HepG2 (cell line): ENCODE results near the gene GABBR2. TPM values are rescaled to one million over a fixed set of nuclear protein-coding genes. Genes with fewer than 3 reads are reported as not detected.

ENCODE experiments used
- ATAC-seq: fragments of 200-7000 bp; cut with Tn5 transposase; 3 replicates; pipeline ENCODE4 v1.9.1; 2020; ENCODE audit warnings: mild to moderate bottlenecking, moderate library complexity
- BruUV-seq: library from RNA; stranded (reverse); fragments of 400-500 nt; replicated peaks from 2 replicates; lab custom pipeline; 2021; lab: Mats Ljungman, UMichigan
- CTCF ChIA-PET: fragments of 300-600 bp; formaldehyde crosslinking; extraction: SDS; loops from one replicate; lab custom pipeline; 2021; ENCODE audit warnings: low total read pairs, inconsistent platforms, low intra/inter-chr PET ratio; lab: Yijun Ruan, JAX
- POLR2A ChIA-PET: fragments of 350-600 bp; sonication (Branson Sonifier 250); formaldehyde crosslinking; loops from one replicate; lab custom pipeline; 2020; ENCODE audit warnings: antibody characterized with exemption, inconsistent platforms; lab: Yijun Ruan, JAX
- DNase-seq: peaks from one replicate; pipeline ENCODE4 v3.0.0-alpha.2; 2015; ENCODE audit warnings: low spot score
- FAIRE-seq: peaks from 3 replicates; lab custom pipeline; 2011; peaks lifted over from hg19 to GRCh38; lab: Jason Lieb, UNC
- H2AFZ ChIP-seq: one replicate; pipeline ENCODE4 v1.6.1; 2011; ENCODE audit warnings: low read length, inconsistent platforms
- H3K27ac ChIP-seq: fragments of 300-600 bp; 3 replicates; pipeline ENCODE4 v1.8.0; 2011; ENCODE audit warnings: mixed run types, mild to moderate bottlenecking, mixed read lengths, low read length, inconsistent platforms; ENCODE audit not compliant: insufficient read depth; ENCODE audit errors: extremely low read length
- H3K27me3 ChIP-seq, 2 experiments: fragments of 200-600 bp in 1 of 2; 2 replicates in 1 of 2; 3 replicates in 1 of 2; pipeline versions ENCODE4 v1.6.0 to v1.8.0; 2011; ENCODE audit warnings: low read length in 2 of 2, mild to moderate bottlenecking in 2 of 2, moderate library complexity in 2 of 2, inconsistent platforms in 1 of 2; ENCODE audit not compliant: insufficient read depth in 2 of 2, control insufficient read depth in 1 of 2
- H3K36me3 ChIP-seq, 2 experiments: fragments of 200-600 bp in 1 of 2; replicated peaks in 1 of 2; 2 replicates in 1 of 2; 3 replicates in 1 of 2; pipeline versions ENCODE4 v1.5.1 to v1.8.0; 2011; ENCODE audit warnings: low read length in 2 of 2, inconsistent platforms in 1 of 2; ENCODE audit not compliant: insufficient read depth in 2 of 2, control insufficient read depth in 1 of 2
- H3K4me1 ChIP-seq: 2 replicates; pipeline ENCODE4 v1.5.1; 2012; ENCODE audit warnings: low read length, inconsistent platforms; ENCODE audit not compliant: insufficient read depth
- H3K4me2 ChIP-seq: 2 replicates; pipeline ENCODE4 v1.6.0; 2011; ENCODE audit warnings: low read depth, low read length, inconsistent platforms
- H3K4me3 ChIP-seq, 3 experiments: fragments of 200-600 bp in 1 of 3; sonication (generic), shearing (Covaris generic) in 1 of 3; replicated peaks in 1 of 3; 2 replicates each; pipeline ENCODE4 v1.5.1; 2011 to 2016; ENCODE audit warnings: low read length in 3 of 3, inconsistent platforms in 2 of 3, low read depth in 2 of 3, mild to moderate bottlenecking in 2 of 3, control low read depth in 1 of 3, mixed read lengths in 1 of 3; ENCODE audit not compliant: insufficient read depth in 1 of 3
- H3K79me2 ChIP-seq: one replicate; pipeline ENCODE4 v1.6.1; 2011; ENCODE audit warnings: low read length, inconsistent platforms; ENCODE audit not compliant: insufficient read depth
- H3K9ac ChIP-seq: 2 replicates; pipeline ENCODE4 v1.6.0; 2011; ENCODE audit warnings: mild to moderate bottlenecking, low read depth, low read length, inconsistent platforms; ENCODE audit not compliant: insufficient read depth
- H3K9me3 ChIP-seq: 2 replicates; pipeline ENCODE4 v1.5.1; 2012; ENCODE audit warnings: mild to moderate bottlenecking, low read length
- H4K20me1 ChIP-seq: 2 replicates; pipeline ENCODE4 v1.6.0; 2011; ENCODE audit warnings: inconsistent platforms, mild to moderate bottlenecking, low read length, moderate library complexity; ENCODE audit not compliant: insufficient read depth
- EHMT2 ChIP-seq: fragments of 200-600 bp; sonication (generic); IDR thresholded peaks from 2 replicates; pipeline ENCODE4 v1.7.0; 2017; ENCODE audit warnings: antibody characterized with exemption, low read depth, low read length, borderline replicate concordance
- HMGXB4 ChIP-seq, 2 experiments: sonication (generic) in 1 of 2; formaldehyde crosslinking in 1 of 2; IDR thresholded peaks; 2 replicates each; pipeline versions ENCODE4 v1.4.0 to v1.6.1; 2018 to 2020; ENCODE audit warnings: missing genetic modification reagents in 2 of 2, borderline replicate concordance in 1 of 2, low read depth in 1 of 2, mild to moderate bottlenecking in 1 of 2, missing biosample characterization in 1 of 2
- RFX1 ChIP-seq: fragments of 450-650 bp; IDR thresholded peaks from 2 replicates; pipeline ENCODE4 v1.6.1; 2017
- RNF2 ChIP-seq: fragments of 450-650 bp; conservative IDR thresholded peaks from 2 replicates; pipeline ENCODE4 v1.6.1; 2016; ENCODE audit warnings: low read depth
- SP140L ChIP-seq: sonication (generic); formaldehyde crosslinking; IDR thresholded peaks from 2 replicates; pipeline ENCODE4 v1.4.0; 2020; ENCODE audit warnings: missing genetic modification reagents, borderline replicate concordance
- THYN1 ChIP-seq: sonication (generic); formaldehyde crosslinking; IDR thresholded peaks from 2 replicates; pipeline ENCODE4 v1.8.1; 2023; ENCODE audit warnings: low read depth, mild to moderate bottlenecking, moderate library complexity, missing genetic modification reagents, borderline replicate concordance
- ZBTB10 ChIP-seq: sonication (generic); formaldehyde crosslinking; IDR thresholded peaks from 2 replicates; pipeline ENCODE4 v1.4.0; 2020; ENCODE audit warnings: missing genetic modification reagents, borderline replicate concordance
- ZBTB3 ChIP-seq: sonication (generic); formaldehyde crosslinking; IDR thresholded peaks from 2 replicates; pipeline ENCODE4 v1.4.0; 2020; ENCODE audit warnings: low read depth, mild to moderate bottlenecking, moderate library complexity, missing genetic modification reagents, borderline replicate concordance
- ZFP36L2 ChIP-seq: sonication (generic); formaldehyde crosslinking; IDR thresholded peaks from 2 replicates; pipeline ENCODE4 v1.4.0; 2020; ENCODE audit warnings: missing genetic modification reagents
- ZGPAT ChIP-seq: IDR thresholded peaks from 2 replicates; pipeline ENCODE4 v1.6.1; 2016; ENCODE audit warnings: mild to moderate bottlenecking
- ZNF296 ChIP-seq: sonication (generic); formaldehyde crosslinking; conservative IDR thresholded peaks from 2 replicates; pipeline ENCODE4 v1.5.0; 2020; ENCODE audit warnings: mild to moderate bottlenecking, missing genetic modification reagents
- ZNF510 ChIP-seq: sonication (generic); formaldehyde crosslinking; IDR thresholded peaks from 2 replicates; pipeline ENCODE4 v1.4.0; 2020; ENCODE audit warnings: low read depth, mild to moderate bottlenecking, missing genetic modification reagents
- ZNF549 ChIP-seq: sonication (generic); formaldehyde crosslinking; IDR thresholded peaks from 2 replicates; pipeline ENCODE4 v1.5.0; 2020; ENCODE audit warnings: missing genetic modification reagents
- ZNF577 ChIP-seq: sonication (generic); formaldehyde crosslinking; IDR thresholded peaks from 2 replicates; pipeline ENCODE4 v1.4.0; 2020; ENCODE audit warnings: mild to moderate bottlenecking, low read depth, missing genetic modification reagents, borderline replicate concordance
- ZSCAN25 ChIP-seq: sonication (generic); formaldehyde crosslinking; IDR thresholded peaks from 2 replicates; pipeline ENCODE4 v1.8.0; 2022; ENCODE audit warnings: mild to moderate bottlenecking, missing genetic modification reagents
- WGBS: methylation state at CpG from one replicate; pipeline ENCODE4 v1.1.6; 2017; ENCODE audit warnings: low lambda C conversion rate; 5-methylcytosine and 5-hydroxymethylcytosine counted together
- in situ Hi-C: cut with HindIII; loops from 2 replicates; pipeline ENCODE4 v1.10.0; 2017; ENCODE audit warnings: low pct_unique_long_range_greater_than_20kb; ENCODE audit not compliant: extremely low pct_ligation_motif_present
- intact Hi-C: fragments of 100-400 bp; cut with micrococcal nuclease; formaldehyde crosslinking; loops from one replicate; pipeline ENCODE4 v1.10.0; 2022; ENCODE audit not compliant: unreplicated experiment
- polyA plus RNA-seq, 8 experiments: library from polyadenylated mRNA; depleted of rRNA in 3 of 8; stranded (reverse) in 7 of 8; unstranded in 1 of 8; fragments of >200 nt; fragmentation: Illumina TruSeq in 4 of 8; extraction: Trizol in 4 of 8; gene quantifications; 2 replicates each; pipeline versions ENCODE4 v1.2.1 to v1.2.3, GENCODE V29; 2011 to 2016; ENCODE audit warnings: low read depth in 4 of 8, missing spikeins in 1 of 8, mixed read lengths in 1 of 8; ENCODE audit not compliant: insufficient read depth in 1 of 8
- total RNA-seq, 5 experiments: library from RNA; depleted of rRNA; stranded (reverse); fragments of >200 nt; fragmentation: Illumina TruSeq; extraction: Trizol; gene quantifications; 2 replicates each; pipeline ENCODE4 v1.2.3, GENCODE V29; 2016; ENCODE audit warnings: low read depth in 1 of 5
- TF ChIP-seq, protein P1 (sequence below): sonication (generic); formaldehyde crosslinking; IDR thresholded peaks from 2 replicates; pipeline ENCODE4 v1.8.0; 2022; ENCODE audit warnings: missing genetic modification reagents, mild to moderate bottlenecking, inconsistent platforms, borderline replicate concordance
- TF ChIP-seq, protein P2 (sequence below): IDR thresholded peaks from 2 replicates; pipeline ENCODE4 v1.6.1; 2016; ENCODE audit warnings: missing compliant biosample characterization, missing genetic modification reagents, borderline replicate concordance

Gene GABBR2
- total and polyA plus RNA-seq, 2 of the 13 experiments (the other 11 are each of a cell fraction or from before 2014, with no cell fraction given): 0.02 TPM; not detected in 1

DNA sequence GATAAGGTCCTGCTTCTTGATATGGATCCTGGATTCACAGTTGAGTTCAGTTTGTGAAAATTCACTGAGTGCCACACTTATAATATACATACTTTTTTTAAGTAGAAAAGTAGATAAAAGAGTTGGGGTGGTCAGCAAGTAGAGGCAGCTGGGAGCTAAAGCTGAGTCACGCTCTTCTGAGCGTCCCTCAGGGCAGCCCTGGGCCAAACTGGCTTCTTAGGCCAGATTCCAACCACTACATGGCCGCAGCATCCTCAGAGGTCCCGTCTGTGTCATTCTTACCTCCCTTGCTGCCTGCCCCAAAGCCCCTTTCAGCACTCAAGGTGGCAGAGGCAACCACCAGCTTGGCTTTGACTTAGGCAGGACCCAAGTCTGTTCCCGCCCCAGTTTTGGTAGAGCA is 329.9 kb downstream of the GABBR2 start:
- H3K4me2 ChIP-seq: no peak overlapping the region
- ChIA-PET POLR2A (no interaction called here), CTCF (no interaction called here)
- no peak for DNase-seq
- H4K20me1 ChIP-seq: no peaks in the 10 kb centered on the region
- no peaks in the 10 kb centered on the region for H3K79me2 ChIP-seq
- no peaks in the 10 kb centered on the region for H3K36me3 ChIP-seq
- in situ Hi-C loops (no loop called here), intact Hi-C loops (no loop called here)
- H3K27ac ChIP-seq: no peak overlapping the region
- H3K9ac ChIP-seq: no peak overlapping the region
- peaks cover 0 to 11% of the 10 kb centered on the region in 2 experiments; a peak in 1 of 5 replicates for H3K27me3 ChIP-seq
- WGBS: 0% methylated on average over 3 of the region's 5 CpGs
- BruUV-seq: no TSS peak
- H2AFZ ChIP-seq: no peak overlapping the region
- no peak for FAIRE-seq
- H3K9me3 ChIP-seq: no peaks in the 10 kb centered on the region
- H3K4me3 ChIP-seq: no peak overlapping the region
- no peak for ATAC-seq
- H3K4me1 ChIP-seq: peaks cover 11% of the 10 kb centered on the region
- TF ChIP-seq RNF2 (no peak), ZBTB3 (CRISPR knock-in tag) (no peak), RFX1 (no peak), ZSCAN25 (CRISPR knock-in tag) (no peak), ZNF577 (CRISPR knock-in tag) (no peak), ZNF296 (no peak), HMGXB4 (CRISPR knock-in tag; IDR thresholded peaks at IDR 0.05; ENCODE audit: borderline replicate concordance in 1 of 2, low read depth in 1 of 2) (no peak), THYN1 (CRISPR knock-in tag) (no peak), ZFP36L2 (CRISPR knock-in tag) (no peak), ZBTB10 (CRISPR knock-in tag) (no peak), ZNF549 (CRISPR knock-in tag) (no peak), ZGPAT (no peak), EHMT2 (no peak), SP140L (CRISPR knock-in tag) (no peak), ZNF510 (CRISPR knock-in tag) (no peak)
- TF ChIP-seq, protein P1, sequence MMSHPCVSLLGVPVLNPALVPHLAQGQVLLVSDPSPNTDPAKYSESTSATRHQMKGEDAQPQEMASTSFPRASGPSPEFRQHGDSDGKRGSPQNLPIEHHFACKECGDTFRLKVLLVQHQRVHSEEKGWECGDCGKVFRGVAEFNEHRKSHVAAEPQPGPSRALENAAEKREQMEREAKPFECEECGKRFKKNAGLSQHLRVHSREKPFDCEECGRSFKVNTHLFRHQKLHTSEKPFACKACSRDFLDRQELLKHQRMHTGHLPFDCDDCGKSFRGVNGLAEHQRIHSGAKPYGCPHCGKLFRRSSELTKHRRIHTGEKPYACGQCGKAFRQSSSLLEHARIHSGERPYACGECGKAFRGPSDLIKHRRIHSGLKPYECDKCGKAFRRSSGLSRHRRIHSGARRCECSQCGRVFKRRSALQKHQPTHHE (CRISPR knock-in tag): no peak
- TF ChIP-seq, protein P2, sequence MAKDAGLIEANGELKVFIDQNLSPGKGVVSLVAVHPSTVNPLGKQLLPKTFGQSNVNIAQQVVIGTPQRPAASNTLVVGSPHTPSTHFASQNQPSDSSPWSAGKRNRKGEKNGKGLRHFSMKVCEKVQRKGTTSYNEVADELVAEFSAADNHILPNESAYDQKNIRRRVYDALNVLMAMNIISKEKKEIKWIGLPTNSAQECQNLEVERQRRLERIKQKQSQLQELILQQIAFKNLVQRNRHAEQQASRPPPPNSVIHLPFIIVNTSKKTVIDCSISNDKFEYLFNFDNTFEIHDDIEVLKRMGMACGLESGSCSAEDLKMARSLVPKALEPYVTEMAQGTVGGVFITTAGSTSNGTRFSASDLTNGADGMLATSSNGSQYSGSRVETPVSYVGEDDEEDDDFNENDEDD (CRISPR knock-in tag): no peak
